Activated T-helper 1 cell treated with anti-CD3 and anti-CD28 coated beads, Interleukin-12 subunit alpha, Interleukin-12 subunit beta, Interleukin-2, Interleukin-4 antibody, amounts not matched to agents 30 ng/mL and 10 ng/mL and 1 ng/mL, durations not matched to agents 14 hours and 24 hours and 36 hours (primary cell): ENCODE measurements around the gene CAV1. TPM values are rescaled to one million over a fixed set of nuclear protein-coding genes. Genes with fewer than 3 reads are reported as not detected.

Experiments
- DNase-seq: peaks from one replicate; pipeline ENCODE4 v3.0.0; 2021; ENCODE audit warnings: low spot score
- H3K27ac Mint-ChIP-seq: one replicate; pipeline ENCODE4 v1.8.0; 2021; ENCODE audit warnings: mild to moderate bottlenecking, mixed read lengths
- H3K27me3 Mint-ChIP-seq: one replicate; pipeline ENCODE4 v1.8.0; 2022; ENCODE audit warnings: mild to moderate bottlenecking, moderate library complexity, mixed read lengths; ENCODE audit not compliant: insufficient read depth
- H3K36me3 Mint-ChIP-seq: one replicate; pipeline ENCODE4 v1.8.0; 2021; ENCODE audit warnings: low read depth, mixed read lengths
- H3K4me1 Mint-ChIP-seq: one replicate; pipeline ENCODE4 v1.8.0; 2021; ENCODE audit warnings: low read depth, mixed read lengths
- H3K4me3 Mint-ChIP-seq: one replicate; pipeline ENCODE4 v1.8.0; 2021; ENCODE audit warnings: mild to moderate bottlenecking, moderate library complexity, mixed read lengths
- H3K9me3 Mint-ChIP-seq: one replicate; pipeline ENCODE4 v1.8.0; 2021; ENCODE audit warnings: mixed read lengths
- intact Hi-C: fragments of 100-400 bp; cut with micrococcal nuclease; formaldehyde crosslinking; loops from one replicate; pipeline ENCODE4 v1.15.1; 2024
- total RNA-seq: library from RNA; stranded (reverse); gene quantifications from 2 replicates; pipeline ENCODE4 v1.2.3, GENCODE V29; 2022

The CAV1 gene
- total RNA-seq, 1 donor from 2014 or later: 1.8 TPM

DNA sequence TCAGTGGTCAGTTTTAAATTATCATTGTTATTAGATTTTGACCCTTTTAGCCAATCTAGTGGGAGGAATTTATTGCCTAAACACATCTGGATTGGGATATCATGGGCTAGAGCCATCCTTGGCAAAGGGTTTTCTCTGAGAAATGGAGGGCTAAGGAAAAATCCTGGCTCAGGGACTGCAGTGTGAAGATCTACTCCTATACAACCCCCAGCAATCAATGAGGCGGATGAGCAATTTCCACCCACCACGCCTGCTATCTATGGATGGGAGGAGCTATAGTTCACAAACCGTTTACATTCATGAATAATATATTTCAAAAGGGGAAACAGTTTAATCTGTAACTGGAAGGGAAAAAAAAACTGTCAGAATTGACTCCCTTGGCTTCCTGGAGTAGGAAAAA lies 2.7 kb downstream of the CAV1 start:
- intact Hi-C loops: loop anchor here (2.0 to 5.0 kb wide), 4 partner anchors 35 to 389 kb away; no protein-coding TSS in a partner anchor
- H3K4me3 Mint-ChIP-seq: no peak overlapping the region

DNA sequence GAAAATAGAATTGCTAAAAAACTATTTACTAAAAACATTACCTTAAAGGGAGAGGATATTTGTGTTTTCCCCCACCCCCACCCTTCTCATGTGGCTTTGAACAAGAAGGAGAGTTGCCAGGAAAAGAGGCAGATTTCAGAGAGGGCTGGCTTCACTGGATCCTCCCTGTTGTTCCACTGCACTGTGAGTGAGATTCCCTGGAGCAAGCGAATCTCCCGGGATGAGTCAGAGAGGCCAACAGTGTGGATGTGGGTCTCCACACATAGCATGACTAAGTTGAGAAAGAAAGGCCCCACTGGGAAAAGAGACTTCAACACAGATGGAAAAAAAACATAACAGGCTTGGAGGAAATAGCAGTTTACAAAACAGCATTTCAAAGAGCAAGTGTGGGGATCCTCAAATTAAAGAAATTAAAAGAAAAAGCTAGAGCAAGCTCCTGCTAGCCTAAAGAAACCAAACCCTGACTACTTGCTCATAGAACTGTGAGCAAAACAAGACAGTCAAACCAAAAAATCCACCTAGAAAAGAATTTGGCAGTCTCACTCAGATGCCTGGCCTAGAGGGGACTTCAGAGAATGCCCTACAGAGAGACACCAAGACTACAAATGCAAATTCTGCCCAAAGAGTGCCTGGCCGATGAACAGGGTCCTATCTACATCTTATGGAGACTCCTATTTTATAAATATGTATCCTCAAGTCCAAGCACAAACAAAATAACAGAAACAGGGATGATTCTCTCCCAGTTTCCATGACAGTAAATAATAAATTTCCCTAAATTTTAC lies 3.4 kb downstream of the CAV1 start:
- Mint-ChIP-seq H3K27ac (no peak overlapping the region), H3K9me3 (no peaks in the 10 kb centered on the region), H3K4me1 (peaks cover 39% of the 10 kb centered on the region), H3K27me3 (peaks cover 59% of the 10 kb centered on the region), H3K36me3 (no peaks in the 10 kb centered on the region), H3K4me3 (no peak overlapping the region)
- intact Hi-C loops: loop anchor here (5.0 kb wide), 2 partner anchors 36 to 346 kb away; no protein-coding TSS in a partner anchor
- DNase-seq: no peak

More for the DNA sequence above, 2.7 kb downstream of the CAV1 start:
- Mint-ChIP-seq H3K36me3 (peaks cover 1% of the 10 kb centered on the region), H3K4me1 (peaks cover 39% of the 10 kb centered on the region), H3K27me3 (peaks cover 58% of the 10 kb centered on the region), H3K9me3 (no peaks in the 10 kb centered on the region), H3K27ac (no peak overlapping the region)
- no peak for DNase-seq

DNA sequence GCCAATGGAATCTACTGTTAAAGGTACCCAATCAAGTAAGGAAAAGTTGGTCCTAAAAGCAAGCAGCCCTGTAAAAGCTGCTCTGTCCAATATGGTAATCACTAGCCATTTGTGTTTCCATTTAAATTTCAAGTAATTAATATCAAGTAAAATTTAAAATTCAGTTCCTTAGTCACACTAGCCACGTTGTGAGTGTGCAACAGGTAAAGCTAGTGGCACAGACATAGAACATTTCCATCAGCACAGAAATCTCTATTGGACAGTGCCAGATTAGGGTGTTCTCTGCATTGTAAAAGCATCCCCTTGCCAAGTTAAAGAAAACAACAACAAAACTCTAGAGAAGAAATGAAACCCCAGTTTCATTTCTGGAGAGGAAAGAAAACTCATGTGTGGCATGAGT lies 4.4 kb downstream of the CAV1 start:
- no peaks in the 10 kb centered on the region for H3K36me3 Mint-ChIP-seq
- DNase-seq: no peak
- intact Hi-C loops: loop anchor here (5.0 kb wide), 2 partner anchors 37 to 347 kb away; no protein-coding TSS in a partner anchor
- H3K27ac Mint-ChIP-seq: no peak overlapping the region
- peaks cover 50% of the 10 kb centered on the region for H3K27me3 Mint-ChIP-seq
- H3K4me3 Mint-ChIP-seq: no peak overlapping the region
- no peaks in the 10 kb centered on the region for H3K9me3 Mint-ChIP-seq
- H3K4me1 Mint-ChIP-seq: peaks cover 36% of the 10 kb centered on the region

DNA sequence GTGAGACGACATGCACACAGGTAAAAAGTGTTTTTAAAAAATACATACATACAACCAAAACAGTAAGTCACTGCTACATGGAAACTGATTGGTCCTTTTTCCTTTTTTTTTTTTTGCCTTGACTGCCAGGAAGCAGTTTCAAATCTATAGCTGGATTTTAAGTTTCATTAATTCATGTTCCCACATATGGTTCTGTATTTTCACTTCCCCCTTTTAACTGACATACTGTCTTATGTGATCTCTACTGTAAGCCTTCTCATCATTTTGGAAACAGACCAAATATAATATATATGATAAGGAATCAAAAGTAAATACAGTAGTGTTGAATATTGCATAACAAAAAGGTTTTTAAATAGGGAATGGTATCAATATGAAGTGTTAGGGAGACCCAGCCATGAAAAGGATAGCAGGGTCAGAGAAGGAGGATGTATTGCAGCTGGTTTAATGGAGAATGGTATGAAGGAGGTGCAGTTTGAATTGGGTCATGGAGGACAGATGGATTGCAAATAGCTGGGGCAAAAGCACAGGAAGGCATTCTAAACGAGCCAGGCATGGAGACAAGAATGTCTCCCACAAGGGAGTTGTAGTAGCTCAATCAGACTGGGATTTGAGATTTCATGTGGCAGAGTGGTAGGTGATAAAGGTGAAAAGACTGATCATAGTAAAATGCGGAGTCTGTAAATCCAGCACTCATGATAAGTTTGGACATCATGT lies 5.4 kb downstream of the CAV1 start:
- H3K27me3 Mint-ChIP-seq: peaks cover 42% of the 10 kb centered on the region

DNA sequence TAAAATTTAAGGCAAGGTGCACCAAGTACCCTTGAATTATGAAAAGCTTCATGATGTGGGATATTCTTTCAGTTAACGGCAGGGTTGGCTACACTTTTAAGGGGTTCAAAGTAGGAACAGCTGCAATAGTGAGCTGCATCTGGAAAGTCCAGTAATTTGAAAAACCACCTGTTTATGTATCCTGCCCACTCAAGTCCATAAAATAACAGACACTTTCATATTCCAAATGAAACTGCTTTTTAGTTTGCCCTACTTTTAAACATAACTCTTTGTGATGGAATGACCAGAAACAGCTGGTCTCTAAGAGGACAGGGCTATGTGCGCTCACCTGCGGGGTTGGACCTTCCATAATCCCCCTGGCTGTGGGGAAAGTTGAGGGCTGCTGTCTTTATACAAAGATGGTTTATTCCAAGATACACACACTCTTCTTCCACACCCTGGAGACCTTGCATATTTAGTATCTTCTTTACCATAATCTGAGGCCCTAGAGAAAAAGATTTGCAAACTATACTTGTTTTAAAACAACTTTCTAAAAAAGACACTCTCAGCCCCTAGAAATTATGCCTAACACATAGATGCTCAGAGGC lies 7.4 kb downstream of the CAV1 start:
- Mint-ChIP-seq H3K27ac (no peak overlapping the region), H3K27me3 (peaks cover 26% of the 10 kb centered on the region), H3K4me1 (peaks cover 11% of the 10 kb centered on the region), H3K9me3 (no peaks in the 10 kb centered on the region), H3K4me3 (no peak overlapping the region), H3K36me3 (no peaks in the 10 kb centered on the region)
- intact Hi-C loops: no loop called here
- no peak for DNase-seq

More for the DNA sequence above, 5.4 kb downstream of the CAV1 start:
- intact Hi-C loops: no loop called here
- H3K36me3 Mint-ChIP-seq: no peaks in the 10 kb centered on the region
- H3K27ac Mint-ChIP-seq: no peak overlapping the region
- no peaks in the 10 kb centered on the region for H3K9me3 Mint-ChIP-seq
- peaks cover 25% of the 10 kb centered on the region for H3K4me1 Mint-ChIP-seq
- no peak for DNase-seq
- H3K4me3 Mint-ChIP-seq: no peak overlapping the region

DNA sequence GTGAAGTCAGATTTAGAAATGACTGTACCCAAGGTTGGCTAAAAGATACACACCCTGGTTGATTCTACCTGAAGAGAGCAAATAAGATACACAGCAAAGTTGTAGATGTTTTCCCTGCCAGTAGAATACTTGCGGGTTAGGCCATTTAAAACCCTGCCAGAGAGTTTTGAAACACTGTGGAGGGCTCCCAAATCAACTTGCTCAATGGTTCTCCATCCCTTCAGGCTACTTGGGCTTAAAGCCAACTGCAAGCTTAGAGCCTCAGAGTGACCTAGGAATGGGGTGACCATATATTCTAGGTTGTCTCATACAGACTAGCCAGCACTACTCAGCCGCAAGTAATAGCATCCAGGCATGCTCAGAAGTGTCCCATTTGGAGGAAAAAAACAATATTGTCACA lies 10.0 kb downstream of the CAV1 start:
- Mint-ChIP-seq H3K27me3 (peaks cover 20% of the 10 kb centered on the region), H3K36me3 (no peaks in the 10 kb centered on the region), H3K4me1 (no peaks in the 10 kb centered on the region), H3K9me3 (no peaks in the 10 kb centered on the region), H3K27ac (no peak overlapping the region), H3K4me3 (no peak overlapping the region)
- no peak for DNase-seq
- intact Hi-C loops: no loop called here

DNA sequence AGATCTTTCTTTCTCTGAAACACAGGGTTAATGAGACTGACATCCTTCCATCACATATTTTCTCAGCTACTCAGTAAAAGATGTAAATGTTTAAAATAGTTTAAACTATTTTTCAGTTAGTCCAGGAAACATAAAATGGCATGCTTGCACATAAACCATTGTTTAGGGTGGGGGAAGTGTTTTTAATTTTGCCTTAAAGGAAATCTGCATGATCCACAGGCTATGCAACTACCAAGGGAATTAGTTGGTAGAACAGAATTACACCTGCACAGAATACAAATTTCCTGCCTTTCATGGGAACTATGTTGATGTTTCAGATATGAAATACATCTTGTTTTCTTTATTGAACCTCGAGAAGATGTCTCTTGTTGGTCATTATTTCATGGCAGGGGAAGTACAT lies 10.6 kb downstream of the CAV1 start:
- no peaks in the 10 kb centered on the region for H3K36me3 Mint-ChIP-seq
- intact Hi-C loops: no loop called here
- peaks cover 20% of the 10 kb centered on the region for H3K27me3 Mint-ChIP-seq
- no peaks in the 10 kb centered on the region for H3K4me1 Mint-ChIP-seq
- H3K4me3 Mint-ChIP-seq: no peak overlapping the region
- H3K27ac Mint-ChIP-seq: no peak overlapping the region
- DNase-seq: no peak
- H3K9me3 Mint-ChIP-seq: no peaks in the 10 kb centered on the region

DNA sequence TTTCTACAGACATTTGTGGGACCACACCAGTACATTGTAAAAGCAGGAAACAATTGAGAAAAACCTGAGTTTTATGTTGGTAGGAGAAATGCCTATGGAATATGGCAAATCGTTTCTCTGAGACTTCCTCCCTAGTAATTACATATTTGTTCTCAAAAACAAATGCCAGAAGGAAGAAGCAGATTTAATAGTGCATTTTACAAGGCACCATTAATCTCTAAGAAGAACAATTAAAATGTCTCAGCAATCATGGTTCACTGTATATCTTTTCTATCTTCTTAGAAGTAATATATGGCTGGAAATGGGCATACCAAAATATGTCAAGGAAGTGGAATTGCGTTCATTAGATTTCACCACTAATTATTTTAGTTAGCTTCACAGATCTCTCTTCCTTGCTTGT lies 13.3 kb downstream of the CAV1 start:
- H3K36me3 Mint-ChIP-seq: no peaks in the 10 kb centered on the region
- H3K27me3 Mint-ChIP-seq: peaks cover 18% of the 10 kb centered on the region
- no peak for DNase-seq
- H3K27ac Mint-ChIP-seq: no peak overlapping the region
- intact Hi-C loops: no loop called here
- no peaks in the 10 kb centered on the region for H3K4me1 Mint-ChIP-seq
- H3K9me3 Mint-ChIP-seq: no peaks in the 10 kb centered on the region
- no peak overlapping the region for H3K4me3 Mint-ChIP-seq

DNA sequence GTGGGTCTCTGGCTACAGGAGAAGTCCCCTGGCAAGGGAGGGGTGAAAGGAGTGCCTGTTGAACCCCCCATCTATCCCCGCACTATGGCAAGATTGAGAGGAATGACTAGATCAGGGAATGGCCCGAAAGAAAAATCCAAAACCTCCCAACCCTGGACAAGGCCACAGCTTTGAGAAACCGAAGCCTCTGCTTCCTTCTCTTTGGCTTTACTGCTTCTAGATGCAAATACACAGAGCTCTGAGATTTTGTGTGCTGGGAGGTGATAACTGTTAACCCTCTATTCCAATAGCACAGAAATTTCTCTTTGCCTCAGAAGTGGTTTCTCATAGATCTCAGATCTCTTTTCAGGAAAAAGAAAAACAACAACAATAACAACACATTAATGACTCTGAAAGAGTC lies 15.0 kb downstream of the CAV1 start:
- Mint-ChIP-seq H3K4me1 (no peaks in the 10 kb centered on the region), H3K9me3 (no peaks in the 10 kb centered on the region), H3K4me3 (no peak overlapping the region), H3K27ac (no peak overlapping the region), H3K27me3 (peaks cover 25% of the 10 kb centered on the region), H3K36me3 (no peaks in the 10 kb centered on the region)
- intact Hi-C loops: no loop called here
- no peak for DNase-seq

DNA sequence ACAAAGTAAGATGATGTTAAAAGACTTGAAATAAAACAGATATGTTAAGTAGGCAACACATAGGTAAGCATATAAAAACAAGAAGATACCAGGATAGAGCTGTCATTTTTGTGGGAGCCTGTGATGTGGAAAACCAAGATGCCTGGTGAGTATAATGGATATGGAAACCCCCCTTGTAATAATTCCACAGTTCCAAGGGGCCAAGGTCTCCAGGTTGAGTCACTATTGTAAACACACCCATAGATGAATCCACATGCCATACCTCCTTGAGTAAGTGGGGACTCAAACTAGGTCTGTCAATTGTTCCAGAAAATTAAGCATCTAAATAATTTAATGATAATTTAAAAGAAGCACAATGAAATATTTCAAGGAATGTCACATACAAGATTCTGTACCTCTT lies 15.9 kb downstream of the CAV1 start:
- intact Hi-C loops: no loop called here
- Mint-ChIP-seq H3K9me3 (no peaks in the 10 kb centered on the region), H3K27me3 (peaks cover 25% of the 10 kb centered on the region), H3K36me3 (no peaks in the 10 kb centered on the region), H3K4me1 (no peaks in the 10 kb centered on the region), H3K27ac (no peak overlapping the region), H3K4me3 (no peak overlapping the region)
- no peak for DNase-seq

DNA sequence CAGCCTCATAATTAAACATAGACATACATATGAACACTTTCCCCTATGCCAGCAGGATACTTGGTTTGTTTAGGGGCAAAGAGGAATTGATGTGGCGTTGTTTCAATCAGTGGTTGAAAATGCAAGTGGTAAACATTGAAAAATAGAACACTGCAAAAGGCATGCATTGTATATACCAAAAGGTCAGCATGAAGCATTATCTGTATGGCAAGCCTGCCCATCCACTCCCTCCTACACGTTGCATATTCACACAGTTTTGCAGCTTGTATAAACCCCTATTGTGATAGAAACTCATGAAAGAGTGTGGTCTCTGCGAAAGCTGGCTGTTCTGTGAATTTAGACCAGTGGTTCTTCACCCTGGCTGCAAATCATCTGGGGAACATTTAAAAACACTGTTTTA lies 17.1 kb downstream of the CAV1 start:
- DNase-seq: no peak
- peaks cover 25% of the 10 kb centered on the region for H3K27me3 Mint-ChIP-seq
- no peak overlapping the region for H3K4me3 Mint-ChIP-seq
- H3K27ac Mint-ChIP-seq: no peak overlapping the region
- H3K4me1 Mint-ChIP-seq: no peaks in the 10 kb centered on the region
- no peaks in the 10 kb centered on the region for H3K9me3 Mint-ChIP-seq
- H3K36me3 Mint-ChIP-seq: no peaks in the 10 kb centered on the region
- intact Hi-C loops: no loop called here

DNA sequence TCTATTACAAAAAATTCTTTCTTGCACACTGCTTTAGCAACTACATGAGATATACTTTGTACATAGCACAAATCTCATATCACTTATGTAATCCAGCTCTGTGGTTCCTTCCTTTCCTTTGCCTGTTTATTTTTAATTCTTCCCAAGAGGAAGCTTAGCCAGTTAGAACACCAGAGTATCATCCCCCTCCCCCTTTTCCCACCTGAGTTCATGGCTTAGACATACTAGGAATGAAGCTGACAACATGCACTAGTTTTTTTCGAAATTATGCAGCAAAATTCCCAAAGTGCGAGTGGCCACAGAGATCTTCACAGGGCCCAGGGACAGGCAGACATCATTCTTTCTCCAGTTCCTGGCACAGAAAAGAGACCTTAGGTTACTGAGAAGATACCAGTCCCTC lies 17.8 kb downstream of the CAV1 start:
- H3K27me3 Mint-ChIP-seq: peaks cover 20% of the 10 kb centered on the region

DNA sequence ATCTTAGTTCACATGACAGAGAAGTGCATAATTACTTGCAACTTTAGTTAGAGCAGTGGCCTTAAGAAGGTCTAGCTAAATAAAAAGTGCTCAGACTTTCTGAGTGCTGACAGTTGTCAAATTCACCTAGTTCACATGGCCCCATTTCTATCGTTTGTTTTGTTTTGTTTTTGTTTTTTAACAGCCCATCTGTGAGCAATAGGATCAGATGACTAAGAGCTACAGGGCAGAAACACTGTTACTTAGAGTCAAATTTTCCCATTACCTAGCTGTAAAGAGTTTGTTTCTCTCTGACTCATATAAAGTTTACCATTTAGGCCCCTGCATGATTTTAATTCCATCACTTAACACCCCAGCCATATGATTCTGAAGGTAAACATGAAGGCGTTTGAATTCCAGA lies 18.8 kb downstream of the CAV1 start:
- intact Hi-C loops: no loop called here
- H3K4me3 Mint-ChIP-seq: no peak overlapping the region
- H3K36me3 Mint-ChIP-seq: no peaks in the 10 kb centered on the region
- H3K27ac Mint-ChIP-seq: no peak overlapping the region
- no peaks in the 10 kb centered on the region for H3K9me3 Mint-ChIP-seq
- H3K27me3 Mint-ChIP-seq: peaks cover 23% of the 10 kb centered on the region
- no peaks in the 10 kb centered on the region for H3K4me1 Mint-ChIP-seq
- DNase-seq: no peak

More for the DNA sequence above, 17.8 kb downstream of the CAV1 start:
- H3K9me3 Mint-ChIP-seq: no peaks in the 10 kb centered on the region
- H3K4me3 Mint-ChIP-seq: no peak overlapping the region
- no peaks in the 10 kb centered on the region for H3K36me3 Mint-ChIP-seq
- no peak for DNase-seq
- intact Hi-C loops: no loop called here
- H3K4me1 Mint-ChIP-seq: no peaks in the 10 kb centered on the region
- no peak overlapping the region for H3K27ac Mint-ChIP-seq
